ENCODE measurements around the gene KIF26B.

- TF ChIP-seq CTCF (IDR thresholded peaks at IDR 0.05) (no peak), ESRRA (IDR thresholded peaks at IDR 0.05; ENCODE audit: borderline replicate concordance, low read length) (no peak), REST (IDR thresholded peaks at IDR 0.05) (no peak), POLR2A (IDR thresholded peaks at IDR 0.05; ENCODE audit: low read length) (no peak), SREBF2 (IDR thresholded peaks at IDR 0.05) (no peak), MAFK (IDR thresholded peaks at IDR 0.05; ENCODE audit: partially characterized antibody) (no peak), EP300 (IDR thresholded peaks at IDR 0.05) (no peak), CBX8 (IDR thresholded peaks at IDR 0.05) (no peak), RAD21 (conservative IDR thresholded peaks at IDR 0.05 in 1 of 2, IDR thresholded peaks at IDR 0.05 in 1 of 2) (no peak), CEBPB (IDR thresholded peaks at IDR 0.05) (no peak), FOSL2 (IDR thresholded peaks at IDR 0.05) (no peak), FOSL2 (CRISPR knock-in tag; IDR thresholded peaks at IDR 0.05) (no peak)
These were observed 429.0 kb downstream of the KIF26B start for GRCh38 chr1:245583575-245584330.

Measured in A549 (cell line).